AG09319 (cell line): ENCODE data around the gene GLI2.

Experiments used
- DNase-seq: peaks from one replicate; pipeline ENCODE4 v3.0.0-alpha.2; 2010; ENCODE audit warnings: low read depth; ENCODE audit errors: extremely low read depth
- TF ChIP-seq, protein P1 (sequence below): IDR thresholded peaks from 2 replicates; pipeline ENCODE4 v1.5.1; 2011; ENCODE audit warnings: low read depth, mild to moderate bottlenecking, inconsistent platforms, low read length, moderate library complexity

GLI2 gene

DNA sequence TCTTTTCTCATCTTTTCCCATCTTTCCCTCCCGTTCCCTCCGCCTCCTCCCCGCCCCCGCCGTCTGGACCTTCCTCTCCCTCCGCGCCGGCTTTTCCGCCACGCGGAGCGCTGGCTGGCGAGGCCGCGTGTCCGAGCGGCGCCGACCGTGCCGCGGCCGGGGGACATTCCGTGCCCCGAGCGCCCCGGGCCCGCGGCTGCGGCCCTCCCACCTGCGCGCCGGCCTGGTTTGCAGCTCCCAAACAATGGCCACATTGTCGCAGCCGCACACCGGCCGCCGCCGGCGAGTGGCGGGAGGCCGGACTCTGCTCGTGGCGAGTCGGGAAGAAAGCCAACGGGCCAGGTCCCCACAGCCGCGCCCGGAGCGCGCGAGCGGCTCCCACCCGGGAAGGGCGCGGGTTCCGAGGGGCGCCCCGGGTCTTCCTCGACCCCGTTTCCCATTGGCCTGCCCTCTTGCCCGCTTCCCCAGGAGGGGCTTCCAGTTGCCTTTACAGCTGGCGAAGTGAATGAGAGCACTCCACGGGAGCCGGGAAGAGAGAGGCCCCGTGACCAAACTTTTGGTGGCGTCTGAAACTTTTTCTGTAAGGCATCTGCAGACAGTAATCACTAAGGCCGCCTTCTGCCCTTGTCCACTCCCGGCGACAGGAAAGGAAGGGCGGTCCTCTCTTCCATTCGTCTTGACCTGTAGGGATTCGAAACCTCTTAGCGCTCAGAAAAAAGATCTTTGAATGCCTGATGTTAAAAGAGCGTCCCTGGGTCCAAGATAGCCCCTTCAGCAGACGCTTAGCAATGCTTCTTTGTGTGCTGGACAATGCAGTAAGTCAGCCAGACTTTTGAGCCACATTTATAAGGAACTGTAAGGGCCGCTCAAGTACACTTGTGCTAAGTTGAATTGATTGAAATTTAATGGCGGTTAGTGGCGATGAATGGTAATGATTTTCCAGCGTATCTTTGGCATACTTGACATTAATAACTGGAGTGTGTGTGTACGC, 6.2 kb downstream of the GLI2 start:
- TF ChIP-seq, protein P1, sequence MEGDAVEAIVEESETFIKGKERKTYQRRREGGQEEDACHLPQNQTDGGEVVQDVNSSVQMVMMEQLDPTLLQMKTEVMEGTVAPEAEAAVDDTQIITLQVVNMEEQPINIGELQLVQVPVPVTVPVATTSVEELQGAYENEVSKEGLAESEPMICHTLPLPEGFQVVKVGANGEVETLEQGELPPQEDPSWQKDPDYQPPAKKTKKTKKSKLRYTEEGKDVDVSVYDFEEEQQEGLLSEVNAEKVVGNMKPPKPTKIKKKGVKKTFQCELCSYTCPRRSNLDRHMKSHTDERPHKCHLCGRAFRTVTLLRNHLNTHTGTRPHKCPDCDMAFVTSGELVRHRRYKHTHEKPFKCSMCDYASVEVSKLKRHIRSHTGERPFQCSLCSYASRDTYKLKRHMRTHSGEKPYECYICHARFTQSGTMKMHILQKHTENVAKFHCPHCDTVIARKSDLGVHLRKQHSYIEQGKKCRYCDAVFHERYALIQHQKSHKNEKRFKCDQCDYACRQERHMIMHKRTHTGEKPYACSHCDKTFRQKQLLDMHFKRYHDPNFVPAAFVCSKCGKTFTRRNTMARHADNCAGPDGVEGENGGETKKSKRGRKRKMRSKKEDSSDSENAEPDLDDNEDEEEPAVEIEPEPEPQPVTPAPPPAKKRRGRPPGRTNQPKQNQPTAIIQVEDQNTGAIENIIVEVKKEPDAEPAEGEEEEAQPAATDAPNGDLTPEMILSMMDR = no peak
- no peak for DNase-seq

DNA sequence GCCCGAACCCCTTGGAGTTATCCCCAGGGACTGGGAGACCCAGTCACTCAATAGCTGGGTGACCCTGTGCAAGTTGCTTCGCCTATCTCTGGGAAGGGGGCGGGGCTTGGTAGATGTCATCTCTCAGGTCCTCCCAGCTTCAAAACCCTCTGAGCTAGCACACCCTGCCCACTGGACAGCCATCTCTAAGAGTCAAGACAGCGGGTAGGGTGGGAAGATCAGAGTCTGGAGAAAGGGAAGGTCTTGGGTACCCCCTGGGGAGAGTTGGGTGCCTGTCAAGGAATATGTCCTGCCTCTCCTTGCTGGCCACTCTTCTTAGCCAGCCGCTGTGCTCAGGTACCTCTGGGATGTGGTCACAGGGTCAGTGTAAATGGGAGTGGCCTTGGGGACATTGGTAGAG, 8.0 kb downstream of the GLI2 start:
- TF ChIP-seq, protein P1 = no peak

DNA sequence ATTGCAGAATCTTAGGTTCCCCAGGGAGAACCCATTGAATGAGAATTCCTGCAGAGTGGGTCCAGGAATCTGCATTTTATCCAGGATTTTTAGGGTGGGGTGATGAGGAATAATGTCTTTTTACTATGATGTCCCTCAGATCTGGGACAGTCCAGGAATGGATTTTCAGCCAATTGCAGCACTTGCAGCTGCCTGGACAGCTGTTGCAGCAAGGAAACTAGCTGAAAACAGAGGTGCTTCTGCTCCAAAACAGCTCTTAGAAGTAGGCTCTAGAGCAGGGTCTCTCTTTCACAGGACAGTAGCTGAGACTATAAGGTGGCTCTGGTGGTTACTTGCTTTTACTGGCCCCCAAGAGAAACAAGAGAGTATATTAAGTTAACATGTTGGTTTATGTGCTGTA, 9.1 kb downstream of the GLI2 start:
- DNase-seq = no peak
- TF ChIP-seq, protein P1 = no peak

More for the DNA sequence above, 8.0 kb downstream of the GLI2 start:
- no peak for DNase-seq

DNA sequence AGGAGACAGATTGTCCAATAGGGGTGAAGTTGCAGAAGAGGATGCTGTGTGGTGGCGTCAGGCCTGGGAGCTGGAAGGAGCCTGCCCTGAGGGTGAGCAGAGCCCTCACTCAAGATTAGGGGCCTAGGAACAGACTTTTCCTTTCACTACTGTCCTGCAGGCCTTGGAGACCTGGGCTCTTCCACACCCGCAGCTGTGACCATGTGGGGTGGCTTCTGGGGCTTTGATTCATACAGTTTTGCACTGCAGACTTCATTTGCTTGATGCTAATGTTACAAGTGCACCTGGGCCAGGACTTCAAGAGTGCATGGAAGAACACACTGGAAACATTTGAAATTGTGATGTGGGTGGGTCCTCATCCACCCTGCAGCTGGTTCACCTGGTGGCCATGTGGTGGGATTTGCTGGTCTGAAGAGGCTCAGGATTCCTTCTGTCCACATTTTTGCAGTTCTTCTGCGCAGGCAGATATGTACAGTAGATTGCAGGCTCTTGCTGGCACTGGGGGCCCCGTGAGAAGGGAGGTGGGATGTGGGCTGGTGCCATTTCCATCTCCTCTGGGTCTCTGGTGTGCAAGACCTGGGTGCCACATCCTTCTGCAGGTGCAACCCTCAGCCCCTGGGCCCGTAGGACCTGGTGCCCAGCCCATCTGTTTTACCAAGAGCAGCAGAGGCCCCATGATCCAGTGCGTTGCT, 9.9 kb downstream of the GLI2 start:
- no peak for DNase-seq
- TF ChIP-seq, protein P1 = no peak

DNA sequence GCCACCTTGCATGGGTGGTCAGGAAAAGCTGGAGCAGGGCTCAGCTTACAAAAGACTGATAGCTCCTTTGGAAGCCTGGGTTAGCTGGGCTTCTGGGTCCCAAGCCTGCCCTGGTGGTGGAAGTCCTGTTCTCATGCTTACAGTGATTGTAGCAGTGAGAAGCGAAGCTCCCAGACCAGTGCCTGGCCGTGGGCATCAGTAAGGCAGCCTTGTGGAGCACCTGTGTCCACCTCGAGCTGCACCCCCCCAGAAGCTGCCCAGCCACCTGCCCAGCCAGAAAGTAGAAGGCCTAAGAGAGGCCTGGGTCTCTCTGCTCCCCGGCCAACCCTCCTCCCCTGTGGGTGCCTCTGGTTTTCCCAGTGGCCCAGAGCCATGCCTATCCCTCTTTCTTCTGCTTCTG, 10.5 kb downstream of the GLI2 start:
- TF ChIP-seq, protein P1 = no peak

DNA sequence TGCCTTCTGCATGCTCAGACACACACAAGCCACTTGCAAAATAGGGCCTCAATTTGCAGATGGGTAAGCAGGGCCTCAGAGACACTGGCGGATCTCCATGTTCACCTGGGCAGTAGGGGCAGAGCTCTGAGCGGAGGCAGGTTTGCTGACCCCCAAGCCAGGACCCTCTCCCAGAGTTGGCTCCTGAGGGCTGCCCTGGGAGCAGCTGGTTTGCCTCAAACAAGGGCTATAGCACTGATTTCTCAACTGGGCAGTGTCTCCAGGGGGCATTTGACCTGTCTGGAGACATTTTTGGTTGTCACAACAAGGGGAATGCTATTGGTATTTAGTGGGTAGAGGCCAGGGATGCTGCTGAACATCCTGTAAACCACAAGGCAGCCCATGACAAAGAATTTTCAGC, 11.6 kb downstream of the GLI2 start:
- TF ChIP-seq, protein P1 = no peak
- no peak for DNase-seq

More for the DNA sequence above, 10.5 kb downstream of the GLI2 start:
- no peak for DNase-seq

DNA sequence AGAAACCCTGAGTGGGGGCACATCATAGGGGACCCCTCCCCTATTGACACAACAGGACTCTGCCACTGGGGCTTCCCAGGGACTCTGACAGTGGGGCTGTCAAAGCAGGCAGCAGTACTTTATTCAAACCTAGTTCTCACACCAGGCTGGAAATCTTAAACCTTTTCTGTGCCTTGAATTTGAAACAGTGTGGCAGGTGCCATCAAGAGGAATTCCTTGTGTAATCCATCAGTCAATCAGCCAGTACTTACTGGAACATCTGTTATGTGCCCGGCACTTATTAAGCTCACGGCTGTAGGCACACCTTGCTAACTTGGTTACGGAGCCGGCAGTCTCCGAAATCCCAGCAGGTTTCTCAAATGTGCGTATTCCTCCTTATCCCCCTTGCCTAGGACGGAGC, 12.0 kb downstream of the GLI2 start:
- DNase-seq = no peak
- TF ChIP-seq, protein P1 = no peak
